ENCODE measurements around the gene ADAMTSL3.

GRCh38 chr15:83697716-83698115 is 43.8 kb downstream of the ADAMTSL3 start:
- TF ChIP-seq EP300 (IDR thresholded peaks at IDR 0.05) (no peak), CTCF (IDR thresholded peaks at IDR 0.05) (no peak), POLR2A (IDR thresholded peaks at IDR 0.05) (no peak)
